Mucosa of gallbladder (tissue), 1 donor: Measurements from ENCODE around the gene TRPM2. TPM values are rescaled to one million over a fixed set of nuclear protein-coding genes. Genes with fewer than 3 reads are reported as not detected.

ENCODE experiments used
- DNase-seq: peaks from one replicate; pipeline ENCODE4 v3.0.0-alpha.2; 2020; ENCODE audit warnings: low spot score
- total RNA-seq: library from RNA; stranded (reverse); gene quantifications from one replicate; pipeline ENCODE4 v1.2.1, GENCODE V29; 2021
- donor health status: DM: no; HTN: no; CAD: no.

TRPM2 gene
- total RNA-seq, 1 donor from 2014 or later = 13.8 TPM

DNA sequence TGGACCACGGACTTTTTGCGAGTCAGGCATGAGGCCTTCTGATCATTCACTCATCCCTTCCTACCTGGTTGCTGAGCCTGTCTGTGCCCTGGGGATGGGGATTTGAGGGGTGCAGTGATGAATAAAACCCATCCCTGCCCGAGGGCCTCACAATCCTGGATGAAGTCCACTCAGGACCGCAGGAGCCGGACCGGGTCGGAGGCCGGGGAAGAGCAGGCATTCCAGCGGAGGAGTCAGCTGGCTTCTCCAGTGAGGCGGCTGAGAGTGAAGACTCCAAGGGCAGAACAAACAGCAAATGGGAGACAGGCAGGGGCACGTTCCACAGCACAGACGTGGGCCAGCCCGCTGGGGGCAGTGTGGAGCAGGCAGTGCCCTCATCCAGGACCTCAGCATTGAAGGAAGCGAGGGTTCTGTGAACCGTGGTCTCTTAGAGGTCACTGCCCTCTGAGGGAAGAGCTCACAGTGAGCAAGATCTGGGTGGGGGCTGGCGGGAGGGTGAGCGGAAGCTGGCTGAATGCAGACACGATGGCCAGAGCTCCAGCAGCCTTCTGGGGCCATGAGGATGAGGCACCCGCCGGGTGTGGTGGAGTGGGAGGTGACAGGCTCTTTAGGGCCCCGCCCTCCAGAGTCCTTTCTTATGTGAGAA, 91.0 kb downstream of the TRPM2 start:
- no peak for DNase-seq

DNA sequence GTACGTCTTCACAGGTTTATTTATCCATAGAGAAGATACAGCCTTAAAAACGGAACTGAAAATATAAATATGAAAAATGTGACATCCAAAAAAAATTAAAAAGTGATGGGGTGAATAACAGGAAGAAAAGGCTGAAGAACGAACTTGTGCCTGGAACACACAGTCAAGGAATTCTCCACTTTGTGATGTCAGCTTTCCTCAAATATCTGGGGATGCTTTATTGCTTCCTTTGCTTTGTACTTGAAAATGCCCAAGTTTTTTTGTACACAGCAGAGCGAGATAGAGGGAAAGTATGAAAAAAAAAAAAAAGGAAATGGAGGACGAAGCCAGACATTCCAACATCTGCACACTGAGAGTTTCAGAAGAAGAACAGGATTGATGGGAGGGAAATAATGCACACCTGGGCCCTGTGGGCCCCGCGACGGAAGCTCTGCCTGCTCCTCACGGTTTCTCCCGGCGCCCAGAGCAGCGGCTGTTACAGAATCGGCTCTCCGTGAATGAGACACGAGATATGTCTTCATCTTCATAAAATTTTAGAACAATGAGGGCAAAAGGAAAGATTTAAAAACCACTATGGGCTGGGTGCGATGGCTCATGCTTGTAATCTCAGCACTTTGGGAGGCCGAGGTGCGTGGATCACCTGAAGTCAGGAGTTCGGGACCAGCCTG, 91.9 kb downstream of the TRPM2 start:
- no peak for DNase-seq

DNA sequence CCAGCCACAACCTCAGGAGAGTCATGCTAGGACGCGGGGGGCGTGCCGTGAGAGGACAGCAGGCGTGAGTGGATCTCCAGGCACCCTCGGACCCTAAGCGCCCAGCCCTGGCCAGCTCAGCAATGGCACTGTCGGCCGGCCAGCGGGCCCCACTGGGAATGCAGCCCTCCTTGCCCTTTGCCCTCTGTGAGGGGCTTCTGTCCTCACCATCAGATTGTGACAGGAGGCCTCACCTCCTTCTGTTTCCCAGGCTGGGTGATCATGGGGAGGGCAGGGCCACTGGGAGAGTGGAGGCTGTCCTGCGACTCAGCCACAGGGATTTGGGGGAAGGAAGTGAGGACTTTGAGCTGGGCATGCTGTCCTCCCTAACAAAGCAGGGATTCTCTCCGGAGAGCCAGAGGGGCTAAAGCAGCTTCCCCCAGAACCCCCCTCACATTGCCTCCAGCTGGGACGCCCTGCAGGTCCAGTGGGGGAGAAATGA, 95.3 kb downstream of the TRPM2 start:
- DNase-seq = no peak

DNA sequence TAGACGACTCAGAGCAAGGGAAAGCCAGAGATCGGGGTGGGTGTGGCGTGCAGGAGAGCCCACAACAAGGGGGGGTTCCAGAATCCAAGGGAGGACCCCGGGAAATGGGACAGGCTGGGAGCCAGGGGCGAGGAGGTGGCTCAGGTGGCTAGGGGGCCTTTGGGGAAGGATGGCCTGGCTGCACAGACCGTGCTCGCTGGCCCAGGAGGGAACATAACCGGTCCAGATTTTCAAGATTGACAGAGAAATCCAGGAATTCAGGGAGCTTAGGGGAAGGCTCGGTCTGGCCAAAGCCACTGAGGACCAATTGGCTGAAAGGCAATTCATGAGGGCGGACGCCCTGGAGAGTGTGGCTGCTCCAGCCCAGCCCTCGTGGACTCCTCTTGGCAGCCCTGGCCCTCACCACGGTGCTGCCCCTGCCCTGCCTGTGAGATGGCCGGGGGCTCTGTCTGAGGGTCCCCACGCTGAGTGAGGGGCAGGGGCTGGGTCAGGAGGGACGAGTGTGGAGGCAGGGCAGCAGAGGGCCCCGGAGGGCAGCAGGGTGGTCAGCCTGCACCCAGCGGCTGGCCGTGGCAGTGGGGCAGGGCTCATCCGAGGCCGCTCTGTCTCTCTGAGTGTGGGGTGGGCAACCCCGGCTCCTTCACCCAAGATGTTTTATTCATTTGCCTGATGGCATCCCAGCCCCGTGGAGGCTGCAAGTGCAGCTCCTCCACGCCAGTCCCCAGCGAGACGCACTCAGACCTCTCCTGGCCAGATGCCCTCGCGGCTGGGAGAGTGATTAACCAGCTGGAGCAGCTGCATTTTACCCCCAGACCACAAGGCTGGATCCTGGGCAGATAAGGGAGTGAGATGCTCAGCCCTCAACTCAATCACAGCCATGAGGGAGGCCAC, 96.3 kb downstream of the TRPM2 start:
- no peak for DNase-seq

DNA sequence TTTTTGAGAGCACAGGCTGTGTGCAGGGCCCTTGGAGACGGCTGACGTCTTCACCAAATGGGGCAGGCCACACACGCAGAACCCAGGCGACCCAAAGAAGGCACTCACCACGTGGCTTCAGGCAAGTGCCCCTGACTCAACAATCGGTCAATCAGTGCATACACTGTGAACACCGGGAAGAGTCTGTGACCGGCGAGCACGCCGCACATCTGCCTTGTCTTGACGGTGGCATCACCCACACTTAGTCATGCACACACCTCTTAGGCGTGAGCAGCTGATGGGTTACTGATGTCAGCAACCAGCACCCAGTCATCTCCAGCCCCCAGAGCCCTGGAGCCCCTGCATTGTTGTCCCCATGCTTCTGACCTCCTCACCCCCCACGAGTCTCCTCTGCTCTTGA, 97.0 kb downstream of the TRPM2 start:
- DNase-seq = no peak

DNA sequence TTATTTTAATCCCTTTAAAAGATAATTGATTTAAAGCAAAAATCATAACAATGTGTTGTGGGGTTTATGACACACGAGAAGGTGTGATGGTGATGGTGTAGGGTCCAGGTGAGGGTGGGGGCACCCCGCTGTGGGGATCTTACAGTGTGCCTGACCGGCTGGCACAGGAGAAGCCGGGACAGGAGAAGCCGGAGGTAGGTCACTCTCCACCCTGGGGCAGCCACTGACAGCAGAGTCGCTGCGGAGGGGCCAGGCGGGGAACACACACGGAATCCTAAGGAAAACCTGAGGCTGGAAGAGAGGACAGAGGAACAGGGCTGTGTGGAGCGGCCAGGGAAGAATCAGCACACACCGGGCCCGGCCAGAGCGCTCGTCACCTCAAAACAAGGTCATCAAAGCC, 97.6 kb downstream of the TRPM2 start:
- no peak for DNase-seq

DNA sequence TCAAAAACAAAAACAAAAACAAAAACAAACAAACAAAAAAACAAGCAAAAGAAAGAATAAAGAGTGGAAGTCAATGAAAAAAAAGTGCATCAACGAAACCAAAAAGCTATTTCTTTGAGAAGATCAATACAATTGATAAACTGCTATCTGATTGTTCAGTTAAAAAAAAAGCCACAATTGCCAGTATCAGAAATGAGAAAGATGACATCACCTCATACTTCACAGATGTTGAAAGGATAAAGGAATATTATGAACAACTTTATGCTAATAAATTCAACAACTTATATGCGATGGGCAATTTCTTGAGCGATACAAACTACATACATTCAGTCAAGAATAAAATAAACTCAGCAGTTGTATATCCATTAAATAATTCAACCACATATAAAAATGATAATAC, 99.7 kb downstream of the TRPM2 start:
- DNase-seq = no peak

DNA sequence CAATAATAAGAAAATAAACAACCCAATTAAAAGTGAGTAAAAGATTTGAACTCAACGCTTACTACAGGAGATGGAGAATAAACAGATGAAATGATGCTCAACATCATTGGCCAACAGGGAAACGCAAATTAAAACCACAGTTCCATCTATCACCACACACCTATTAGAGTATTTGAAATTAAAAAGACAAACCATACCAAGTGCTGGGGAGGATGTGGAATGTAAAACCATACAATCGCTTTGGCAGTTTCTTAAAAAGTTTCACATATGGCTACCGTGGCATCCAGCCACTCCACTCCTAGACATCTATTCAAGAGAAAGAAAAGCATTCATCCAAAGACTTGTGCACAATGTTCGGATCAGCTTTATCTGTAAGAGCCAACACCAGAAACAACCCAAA, 100.6 kb downstream of the TRPM2 start:
- no peak for DNase-seq

DNA sequence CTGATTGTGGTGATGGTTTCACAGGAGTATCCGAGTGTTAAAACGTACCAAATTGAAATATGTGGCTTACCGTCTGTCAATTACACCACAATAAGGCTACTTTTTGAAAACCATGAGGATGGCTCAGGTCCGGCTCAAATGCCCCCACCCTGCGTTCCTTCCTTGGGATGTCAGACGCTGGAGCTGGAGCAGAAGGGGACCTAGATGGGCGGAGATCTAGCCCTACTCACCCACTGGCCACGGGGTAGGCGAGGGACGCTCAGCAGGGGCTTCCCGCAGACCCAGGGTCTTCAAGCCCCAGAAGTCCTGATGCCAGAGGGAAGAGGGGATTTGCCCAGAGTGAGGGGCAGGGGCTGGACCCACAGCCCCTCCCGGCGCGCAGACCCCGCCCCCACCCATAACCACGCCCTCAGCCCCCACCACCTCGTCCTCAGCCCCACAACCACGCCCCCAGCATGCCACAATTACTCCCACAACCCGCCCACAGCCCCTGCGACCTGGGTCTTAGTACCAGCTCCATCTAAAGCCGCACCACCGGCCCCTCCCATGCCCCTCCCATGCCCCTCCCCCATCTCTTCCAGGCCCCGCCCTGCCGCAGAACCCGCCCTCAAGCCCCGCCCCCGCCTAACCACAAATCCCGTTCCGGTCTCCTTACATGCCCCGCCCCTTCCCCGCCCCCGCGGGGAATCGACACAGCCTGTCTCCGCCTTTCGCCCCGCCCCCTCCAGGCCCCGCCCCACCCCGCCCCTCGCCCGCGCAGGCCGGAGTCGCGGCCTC, 101.5 kb downstream of the TRPM2 start, which contains the start of gene LRRC3:
Gene LRRC3, plus strand, starts transcription at position 764 of the 777 bp plus-strand sequence. CDS start 1,135 bp downstream, outside the sequence.
- peak; percentile 74 for DNase-seq

DNA sequence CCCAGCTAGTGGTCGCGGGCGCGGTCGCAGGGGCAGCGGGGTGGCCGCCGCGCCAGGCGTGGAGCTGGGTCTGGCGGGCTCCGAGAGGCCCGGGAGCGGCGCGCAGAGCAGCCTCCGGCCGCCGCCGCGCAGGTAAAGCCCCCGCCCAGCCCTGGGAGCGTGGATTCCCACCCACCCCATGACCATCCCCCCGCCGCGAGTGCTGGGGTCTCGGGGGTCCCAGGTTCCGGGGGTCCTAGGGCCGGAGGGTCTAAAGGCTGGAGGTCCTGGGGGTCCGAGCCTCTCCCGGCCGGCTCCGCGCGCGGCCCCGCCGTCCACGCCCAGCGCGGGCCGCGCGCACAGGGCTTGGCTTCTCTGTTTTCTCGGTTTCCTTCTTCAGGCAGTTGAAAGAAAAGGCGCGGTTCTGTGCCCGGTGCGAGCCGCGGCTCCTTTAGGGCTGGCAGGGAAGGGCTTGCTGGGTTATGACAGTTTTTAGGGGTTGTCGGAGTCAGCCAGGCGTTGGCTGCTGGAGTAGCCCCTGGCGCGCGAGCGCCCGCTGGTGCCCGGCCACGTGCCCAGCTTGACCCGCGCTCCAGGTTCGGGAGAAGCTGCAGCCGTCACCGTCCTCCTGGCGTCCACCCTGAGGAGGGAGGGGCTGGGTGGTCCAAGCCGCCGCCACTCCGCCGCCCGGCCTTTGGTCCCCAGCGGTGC, 102.2 kb downstream of the TRPM2 start:
- DNase-seq = no peak

DNA sequence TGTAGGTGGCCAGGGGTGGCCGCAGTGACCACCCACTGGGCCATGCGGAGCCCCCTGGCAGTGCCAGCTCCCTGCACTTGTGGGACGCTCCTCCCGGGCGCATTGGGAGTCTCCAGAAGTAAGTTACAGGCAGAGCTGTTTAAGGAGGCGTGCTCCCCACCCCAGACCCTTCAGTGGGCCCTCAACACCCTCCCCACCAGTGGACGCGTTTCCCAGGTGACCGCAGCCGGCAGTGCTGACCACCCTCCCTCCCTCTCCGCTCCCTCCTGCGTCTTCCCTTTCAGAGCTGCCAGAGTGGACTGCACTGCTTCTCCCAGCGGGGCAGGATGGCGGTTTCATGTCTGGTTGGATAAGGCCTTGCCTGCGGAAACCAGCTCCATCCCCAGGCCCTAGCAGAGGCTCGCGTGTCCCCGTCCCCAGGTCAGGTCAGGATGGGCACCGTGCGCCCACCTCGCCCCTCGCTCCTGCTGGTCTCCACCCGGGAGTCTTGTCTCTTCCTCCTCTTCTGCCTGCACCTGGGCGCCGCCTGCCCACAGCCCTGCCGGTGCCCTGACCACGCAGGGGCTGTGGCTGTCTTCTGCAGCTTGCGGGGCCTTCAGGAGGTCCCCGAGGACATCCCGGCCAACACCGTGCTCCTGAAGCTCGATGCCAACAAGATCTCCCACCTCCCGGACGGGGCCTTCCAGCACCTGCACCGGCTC, 102.9 kb downstream of the TRPM2 start:
- DNase-seq = no peak

DNA sequence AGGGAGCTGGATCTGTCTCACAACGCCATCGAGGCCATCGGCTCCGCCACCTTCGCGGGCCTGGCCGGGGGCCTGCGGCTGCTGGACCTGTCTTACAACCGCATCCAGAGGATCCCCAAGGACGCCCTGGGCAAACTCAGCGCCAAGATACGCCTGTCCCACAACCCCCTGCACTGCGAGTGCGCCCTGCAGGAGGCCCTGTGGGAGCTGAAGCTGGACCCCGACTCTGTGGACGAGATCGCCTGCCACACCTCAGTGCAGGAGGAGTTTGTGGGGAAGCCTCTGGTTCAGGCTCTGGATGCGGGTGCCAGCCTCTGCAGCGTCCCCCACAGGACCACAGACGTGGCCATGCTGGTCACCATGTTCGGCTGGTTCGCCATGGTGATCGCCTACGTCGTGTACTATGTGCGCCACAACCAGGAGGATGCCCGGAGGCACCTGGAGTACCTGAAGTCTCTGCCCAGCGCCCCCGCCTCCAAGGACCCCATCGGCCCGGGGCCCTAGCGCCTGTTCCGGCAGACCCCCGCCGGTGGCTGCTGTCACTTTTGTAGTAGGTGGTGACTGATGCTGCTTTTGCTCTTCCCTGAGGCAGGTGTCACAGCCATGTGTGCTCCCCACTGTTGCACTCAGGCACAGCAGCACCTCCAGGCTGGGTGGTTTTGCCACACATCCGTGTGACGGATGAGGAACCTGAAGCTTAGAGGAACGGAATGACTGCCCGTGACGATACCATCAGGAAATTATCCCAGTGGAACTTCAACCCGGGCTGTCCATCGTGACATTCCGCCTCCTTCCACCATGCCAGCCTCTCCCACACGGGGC, 103.7 kb downstream of the TRPM2 start:
- no peak for DNase-seq

DNA sequence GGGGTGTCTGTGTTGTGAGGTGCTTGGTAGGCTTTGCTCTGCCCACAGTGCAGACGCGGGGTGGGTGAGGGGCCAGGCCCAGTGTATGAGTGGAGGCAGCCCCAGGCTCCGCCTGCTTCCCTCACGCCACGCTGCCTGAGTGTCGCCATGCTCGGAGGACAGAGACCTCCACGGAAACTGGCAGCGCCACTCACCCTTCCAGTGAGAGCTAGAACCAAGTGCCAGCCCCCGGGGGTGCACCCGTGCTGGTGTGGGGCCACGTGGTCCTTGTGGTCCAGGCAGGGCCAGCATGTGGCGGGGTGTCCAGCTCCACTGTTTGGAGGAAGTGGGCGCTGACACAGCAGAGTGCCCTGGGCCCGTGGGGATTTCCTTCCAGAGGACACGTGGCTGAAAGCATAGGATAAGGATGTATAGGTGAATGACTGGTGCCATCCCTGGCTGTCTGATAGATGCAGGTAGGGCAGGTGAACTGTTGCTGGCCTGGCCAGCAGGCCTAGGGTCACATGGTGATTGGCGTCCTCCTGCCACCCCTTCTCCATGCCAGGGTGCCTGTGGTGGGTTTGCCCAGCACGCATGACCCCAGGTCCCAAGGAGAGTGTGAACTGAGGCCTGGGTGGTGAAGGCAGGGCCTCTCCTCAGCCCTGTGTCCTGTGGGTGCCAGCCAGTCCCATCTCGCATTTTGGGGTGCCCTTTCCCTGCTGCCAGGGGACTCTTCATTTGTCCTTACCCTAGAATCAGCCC, 105.7 kb downstream of the TRPM2 start:
- no peak for DNase-seq

DNA sequence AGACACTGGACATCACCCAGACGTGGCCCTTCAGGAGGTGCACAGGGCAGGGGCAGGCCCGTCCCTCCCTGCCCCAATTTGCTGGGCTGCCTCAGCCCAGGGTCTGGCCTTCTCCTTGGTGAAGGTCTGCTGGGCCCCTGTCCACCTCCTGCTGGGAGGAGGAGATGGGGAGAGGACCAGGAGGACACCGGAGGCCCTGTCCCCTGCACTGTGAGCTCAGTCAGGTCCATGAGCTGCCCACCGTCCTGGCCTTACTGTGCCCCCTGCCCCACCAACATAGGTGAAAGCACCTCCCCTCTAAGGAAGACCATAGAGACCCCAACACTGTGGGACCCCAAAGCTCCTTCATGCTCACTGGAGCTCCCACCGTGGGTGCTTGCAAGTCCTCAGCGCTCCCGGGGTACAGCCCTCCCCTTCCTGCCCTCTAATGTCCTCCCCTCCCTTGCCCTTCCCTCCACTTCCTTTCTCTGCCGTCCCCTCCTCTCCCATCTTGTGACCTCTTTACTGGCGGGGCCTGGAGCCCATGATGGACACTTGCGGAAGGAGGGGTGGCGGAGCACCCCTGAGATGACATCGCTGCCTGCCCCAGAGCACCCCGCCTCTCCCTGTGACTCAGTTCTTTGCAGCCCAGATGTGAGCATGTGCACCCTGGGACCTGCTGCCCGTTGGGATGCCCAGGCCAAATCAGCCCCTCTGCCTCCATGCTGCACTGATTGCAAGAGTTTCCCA, 106.5 kb downstream of the TRPM2 start:
- no peak for DNase-seq

DNA sequence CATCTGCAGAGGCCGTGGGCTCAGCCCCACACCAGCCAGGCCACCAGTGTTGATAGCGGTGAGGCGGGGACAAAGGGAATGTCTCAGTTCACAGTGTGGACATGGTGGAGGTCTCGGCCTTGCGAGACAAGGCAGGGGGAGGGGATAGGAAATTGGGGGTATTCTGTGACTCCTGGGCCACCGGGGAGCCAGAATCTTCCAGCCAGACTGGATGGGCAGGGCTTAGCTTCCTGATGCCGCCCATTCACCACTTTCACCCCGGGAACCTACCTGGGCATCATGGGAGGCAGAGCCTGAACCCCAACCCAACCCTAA, 107.0 kb downstream of the TRPM2 start:
- no peak for DNase-seq

DNA sequence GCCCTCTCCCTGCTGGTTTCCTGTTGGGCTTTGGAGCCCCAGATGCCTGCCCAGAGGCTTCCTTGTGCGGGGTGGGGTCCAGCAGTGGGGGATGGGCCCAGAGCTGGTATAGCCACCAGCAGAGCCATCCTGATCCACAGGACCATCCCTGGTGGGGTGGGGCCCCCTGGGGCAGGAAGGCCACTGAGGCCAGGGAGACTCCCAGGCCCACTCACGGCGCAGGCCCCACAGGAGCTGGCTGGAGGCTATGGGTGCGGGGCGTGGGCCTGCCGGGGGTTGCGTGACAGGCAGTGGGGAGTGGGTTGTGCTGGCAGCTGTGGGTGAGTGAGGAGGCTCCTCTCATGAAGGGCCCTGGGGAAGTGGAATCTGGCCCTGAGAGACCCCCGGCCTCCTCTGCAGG, 107.6 kb downstream of the TRPM2 start:
- no peak for DNase-seq

DNA sequence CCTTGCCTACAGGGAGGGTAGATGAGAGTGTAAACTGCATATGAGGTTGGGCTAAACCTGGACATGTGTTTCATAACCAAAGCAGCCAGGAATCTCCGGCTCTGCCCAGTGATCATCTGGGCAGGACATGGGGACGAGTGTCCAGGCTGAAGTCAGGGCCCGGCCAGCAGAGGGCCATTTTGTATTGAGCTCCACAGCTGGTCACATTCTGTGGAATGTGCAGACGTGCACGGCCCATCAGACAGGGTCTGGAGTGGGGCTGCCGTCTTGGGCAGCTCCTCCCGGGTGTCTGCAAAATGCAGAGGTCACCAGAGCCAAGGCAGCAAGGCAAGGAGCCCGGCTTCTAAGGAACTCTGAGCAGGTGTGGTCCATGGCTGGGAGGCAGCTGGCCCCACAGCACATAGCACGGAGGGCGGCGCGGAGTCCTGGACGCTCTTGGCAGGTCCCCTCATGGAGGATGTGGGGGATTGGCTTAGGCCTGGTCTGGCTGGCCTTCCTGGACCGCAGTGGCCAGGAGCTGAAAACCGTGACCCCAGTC, 108.1 kb downstream of the TRPM2 start:
- no peak for DNase-seq
